Esophagus squamous epithelium (tissue), 5 donors: ENCODE results near the gene NCS1. TPM values are rescaled to one million over a fixed set of nuclear protein-coding genes. Genes with fewer than 3 reads are reported as not detected.

ENCODE experiments used
- DNase-seq: peaks from one replicate; lab custom pipeline; 2025; lab: John Stamatoyannopoulos, UW
- H3K27ac ChIP-seq, 4 donors: fragments of 200-600 bp; sonication (generic); one replicate each; pipeline ENCODE4 v1.5.1; 2016 to 2019; ENCODE audit warnings: mild to moderate bottlenecking in 1 of 4
- H3K27me3 ChIP-seq, 4 donors: fragments of 200-600 bp; sonication (generic); 1 replicate in 3 of 4; 2 replicates in 1 of 4; pipeline versions ENCODE4 v1.5.1 to v1.6.0; 2017 to 2021; ENCODE audit warnings: antibody characterized with exemption in 1 of 4
- H3K36me3 ChIP-seq, 3 donors: fragments of 200-600 bp; sonication (generic); one replicate each; pipeline ENCODE4 v1.5.1; 2016 to 2019
- H3K4me1 ChIP-seq, 3 donors: fragments of 200-600 bp; sonication (generic); one replicate each; pipeline ENCODE4 v1.5.1; 2017 to 2019
- H3K4me3 ChIP-seq, 4 donors: fragments of 200-600 bp; sonication (generic); 1 replicate in 3 of 4; 2 replicates in 1 of 4; pipeline ENCODE4 v1.5.1; 2016 to 2019; ENCODE audit warnings: mild to moderate bottlenecking in 2 of 4, moderate library complexity in 1 of 4
- H3K9me3 ChIP-seq, 3 donors: fragments of 200-600 bp; sonication (generic); one replicate each; pipeline ENCODE4 v1.5.1; 2016 to 2019
- POLR2A ChIP-seq, 4 donors: fragments of 450-650 bp; IDR thresholded peaks; one replicate each; pipeline ENCODE4 v1.6.1; 2017; ENCODE audit warnings: antibody characterized with exemption in 4 of 4, mild to moderate bottlenecking in 4 of 4, moderate library complexity in 3 of 4
- WGBS, 2 donors: methylation state at CpG; one replicate each; pipeline ENCODE4 v1.1.5; 2018; 5-methylcytosine and 5-hydroxymethylcytosine counted together
- intact Hi-C: fragments of 100-400 bp; cut with DNase I; formaldehyde crosslinking; loops from one replicate; pipeline ENCODE4 v1.15.0; 2022
- total RNA-seq, 4 donors: library from RNA; depleted of rRNA; stranded (reverse); fragments of >200 nt; gene quantifications; one replicate each; pipeline ENCODE4 v1.1.0, GENCODE V29; 2016
- TF ChIP-seq, protein P1 (sequence below), 6 experiments: fragments of 450-650 bp in 4 of 6; fragments of 200-600 bp in 2 of 6; sonication (generic) in 2 of 6; IDR thresholded peaks; one replicate each; pipeline ENCODE4 v1.5.1; 2016 to 2019; ENCODE audit warnings: antibody characterized with exemption in 6 of 6, mild to moderate bottlenecking in 4 of 6, moderate library complexity in 4 of 6
- donor health status: DM: yes; HTN: yes; CAD: no.

NCS1 gene
- total RNA-seq, 4 donors from 2014 or later: 9.3 to 31.3 (median 15.2) TPM

DNA sequence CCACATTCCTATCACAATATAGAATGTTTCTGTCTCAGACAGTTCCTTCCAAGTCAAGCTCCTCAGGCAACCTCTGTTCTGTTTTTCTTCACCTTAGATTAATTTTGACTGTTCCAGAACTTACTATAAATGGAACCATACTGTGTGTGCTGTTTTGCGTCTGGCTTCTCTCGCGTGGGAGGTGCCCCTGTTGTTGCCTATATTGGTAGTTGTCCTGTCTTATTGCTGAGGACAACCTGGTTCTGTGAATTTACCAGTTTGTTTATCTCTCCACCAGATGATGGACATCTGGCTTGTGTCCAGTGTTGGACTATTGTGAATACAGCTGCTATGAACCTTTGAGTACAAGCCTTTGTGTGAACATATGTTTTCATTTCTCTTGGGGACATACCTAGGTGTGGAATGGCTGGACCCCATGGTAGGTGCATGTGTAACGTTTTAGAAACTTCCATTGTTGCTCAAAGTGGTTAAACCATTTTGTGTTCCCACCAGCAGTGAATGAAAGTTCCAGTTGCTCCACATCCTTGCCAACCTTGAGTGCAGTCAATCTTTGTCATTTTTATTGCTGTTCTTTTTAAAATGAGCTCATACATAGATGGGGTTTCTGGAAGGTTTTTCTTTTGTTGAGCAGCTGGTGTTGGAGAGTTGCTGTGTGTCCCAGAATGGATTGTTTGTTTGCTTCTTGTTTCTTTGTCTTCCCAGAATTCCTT lies 111.5 kb downstream of the NCS1 start:
- Histone ChIP-seq H3K4me3 (no peak overlapping the region), H3K36me3 (no peaks in the 10 kb centered on the region), H3K27me3 (peaks cover 0 to 49% (median 0%) of the 10 kb centered on the region in 4 donors), H3K4me1 (peaks cover 0 to 24% (median 0%) of the 10 kb centered on the region in 3 donors), H3K27ac (peak overlapping the region in 1 of 4 donors; percentile 58), H3K9me3 (no peaks in the 10 kb centered on the region)
- intact Hi-C loops: no loop called here
- 71 to 74% methylated on average over 4 of the region's 4 CpGs for WGBS, 2 donors
- TF ChIP-seq, protein P1, sequence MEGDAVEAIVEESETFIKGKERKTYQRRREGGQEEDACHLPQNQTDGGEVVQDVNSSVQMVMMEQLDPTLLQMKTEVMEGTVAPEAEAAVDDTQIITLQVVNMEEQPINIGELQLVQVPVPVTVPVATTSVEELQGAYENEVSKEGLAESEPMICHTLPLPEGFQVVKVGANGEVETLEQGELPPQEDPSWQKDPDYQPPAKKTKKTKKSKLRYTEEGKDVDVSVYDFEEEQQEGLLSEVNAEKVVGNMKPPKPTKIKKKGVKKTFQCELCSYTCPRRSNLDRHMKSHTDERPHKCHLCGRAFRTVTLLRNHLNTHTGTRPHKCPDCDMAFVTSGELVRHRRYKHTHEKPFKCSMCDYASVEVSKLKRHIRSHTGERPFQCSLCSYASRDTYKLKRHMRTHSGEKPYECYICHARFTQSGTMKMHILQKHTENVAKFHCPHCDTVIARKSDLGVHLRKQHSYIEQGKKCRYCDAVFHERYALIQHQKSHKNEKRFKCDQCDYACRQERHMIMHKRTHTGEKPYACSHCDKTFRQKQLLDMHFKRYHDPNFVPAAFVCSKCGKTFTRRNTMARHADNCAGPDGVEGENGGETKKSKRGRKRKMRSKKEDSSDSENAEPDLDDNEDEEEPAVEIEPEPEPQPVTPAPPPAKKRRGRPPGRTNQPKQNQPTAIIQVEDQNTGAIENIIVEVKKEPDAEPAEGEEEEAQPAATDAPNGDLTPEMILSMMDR (IDR thresholded peaks at IDR 0.05): no peak
- no peak for TF ChIP-seq POLR2A (IDR thresholded peaks at IDR 0.05)
- DNase-seq: no peak

DNA sequence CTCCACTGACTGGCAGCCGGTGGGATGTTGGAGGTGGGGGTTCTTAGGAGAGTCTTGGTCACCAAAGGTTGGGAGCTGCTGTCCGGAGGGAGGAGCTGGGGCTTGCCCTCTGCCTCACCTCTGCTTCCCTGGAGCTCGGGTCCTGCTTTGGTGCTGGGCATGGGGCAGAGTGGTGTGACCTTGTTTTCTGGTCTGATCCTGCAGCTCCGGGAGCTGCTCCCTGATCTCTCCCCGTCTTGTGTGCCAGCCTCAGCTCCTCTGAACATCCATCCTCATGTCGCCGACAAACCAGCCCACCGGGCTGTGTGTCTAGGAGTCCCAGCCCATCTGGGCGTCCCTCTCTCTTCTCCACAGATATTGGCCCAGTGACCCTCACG lies 112.0 kb downstream of the NCS1 start:
- Histone ChIP-seq H3K4me3 (no peak overlapping the region), H3K27ac (peak overlapping the region in 2 of 4 donors; percentile 20 to 34), H3K36me3 (no peaks in the 10 kb centered on the region), H3K4me1 (peaks cover 0 to 29% (median 4%) of the 10 kb centered on the region in 3 donors), H3K9me3 (no peaks in the 10 kb centered on the region), H3K27me3 (peaks cover 0 to 55% (median 0%) of the 10 kb centered on the region in 4 donors)
- no peak for DNase-seq
- intact Hi-C loops: no loop called here
- WGBS, 2 donors: 58 to 72% methylated on average over 5 to 9 of the region's 10 CpGs
- TF ChIP-seq, protein P1 (IDR thresholded peaks at IDR 0.05): no peak
- no peak for TF ChIP-seq POLR2A (IDR thresholded peaks at IDR 0.05)

DNA sequence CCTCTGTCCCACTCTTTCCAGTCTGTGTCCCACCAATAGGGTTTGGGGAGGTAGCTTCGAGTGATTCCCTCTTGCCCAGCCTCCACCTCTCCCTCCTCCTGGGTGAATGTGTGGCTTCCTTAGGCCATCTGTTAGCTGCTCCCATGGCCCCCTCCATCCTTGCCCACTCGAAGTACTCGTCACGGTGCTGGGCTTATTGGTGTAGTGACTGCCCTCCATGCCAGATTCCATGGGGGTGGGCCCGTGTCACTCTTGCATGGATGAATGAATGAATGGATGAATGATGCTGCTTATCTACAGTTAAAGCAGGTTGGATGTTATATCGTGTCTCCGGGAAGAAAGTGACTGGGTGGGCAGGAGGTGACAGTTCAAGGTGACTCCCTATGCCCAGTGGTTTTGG lies 112.5 kb downstream of the NCS1 start:
- Histone ChIP-seq H3K27me3 (peaks cover 0 to 59% (median 0%) of the 10 kb centered on the region in 4 donors), H3K36me3 (no peaks in the 10 kb centered on the region), H3K4me1 (peaks cover 0 to 34% (median 6%) of the 10 kb centered on the region in 3 donors), H3K4me3 (no peak overlapping the region), H3K27ac (peak overlapping the region in 2 of 4 donors; percentile 20 to 34), H3K9me3 (no peaks in the 10 kb centered on the region)
- intact Hi-C loops: no loop called here
- TF ChIP-seq, protein P1 (IDR thresholded peaks at IDR 0.05): no peak
- no peak for TF ChIP-seq POLR2A (IDR thresholded peaks at IDR 0.05)
- no peak for DNase-seq
- WGBS, 2 donors: 85 to 91% methylated on average over 7 of the region's 7 CpGs

DNA sequence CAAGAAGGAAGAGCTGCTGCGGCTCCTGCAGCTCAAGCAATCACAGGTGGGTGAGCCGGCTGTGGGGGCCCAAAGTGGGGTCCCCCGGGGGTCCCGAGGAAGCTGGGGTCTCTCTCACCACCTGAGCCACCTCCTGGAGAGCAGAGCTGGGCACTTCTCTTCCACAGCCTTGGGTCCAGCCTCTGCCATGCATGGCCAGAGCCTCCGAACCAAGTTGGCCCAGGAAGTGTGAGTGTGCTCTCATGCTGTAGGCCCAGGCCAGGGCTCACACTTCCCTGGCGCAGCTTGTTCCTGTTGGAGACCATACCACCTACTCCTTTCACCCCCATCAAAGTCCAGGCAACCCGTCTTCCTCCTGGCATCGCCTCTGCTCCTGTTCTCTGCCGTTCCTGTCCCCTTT lies 113.1 kb downstream of the NCS1 start:
- intact Hi-C loops: no loop called here
- DNase-seq: no peak
- no peak overlapping the region for H3K4me3 ChIP-seq
- no peaks in the 10 kb centered on the region for H3K9me3 ChIP-seq
- no peak for TF ChIP-seq POLR2A (IDR thresholded peaks at IDR 0.05)
- TF ChIP-seq, protein P1 (IDR thresholded peaks at IDR 0.05): no peak
- peak overlapping the region in 1 of 4 donors; percentile 10 for H3K27ac ChIP-seq
- no peaks in the 10 kb centered on the region for H3K36me3 ChIP-seq
- peaks cover 0 to 38% (median 12%) of the 10 kb centered on the region in 3 donors for H3K4me1 ChIP-seq
- H3K27me3 ChIP-seq: peaks cover 0 to 65% (median 0%) of the 10 kb centered on the region in 4 donors
- 69 to 100% methylated on average over 3 to 8 of the region's 9 CpGs for WGBS, 2 donors

DNA sequence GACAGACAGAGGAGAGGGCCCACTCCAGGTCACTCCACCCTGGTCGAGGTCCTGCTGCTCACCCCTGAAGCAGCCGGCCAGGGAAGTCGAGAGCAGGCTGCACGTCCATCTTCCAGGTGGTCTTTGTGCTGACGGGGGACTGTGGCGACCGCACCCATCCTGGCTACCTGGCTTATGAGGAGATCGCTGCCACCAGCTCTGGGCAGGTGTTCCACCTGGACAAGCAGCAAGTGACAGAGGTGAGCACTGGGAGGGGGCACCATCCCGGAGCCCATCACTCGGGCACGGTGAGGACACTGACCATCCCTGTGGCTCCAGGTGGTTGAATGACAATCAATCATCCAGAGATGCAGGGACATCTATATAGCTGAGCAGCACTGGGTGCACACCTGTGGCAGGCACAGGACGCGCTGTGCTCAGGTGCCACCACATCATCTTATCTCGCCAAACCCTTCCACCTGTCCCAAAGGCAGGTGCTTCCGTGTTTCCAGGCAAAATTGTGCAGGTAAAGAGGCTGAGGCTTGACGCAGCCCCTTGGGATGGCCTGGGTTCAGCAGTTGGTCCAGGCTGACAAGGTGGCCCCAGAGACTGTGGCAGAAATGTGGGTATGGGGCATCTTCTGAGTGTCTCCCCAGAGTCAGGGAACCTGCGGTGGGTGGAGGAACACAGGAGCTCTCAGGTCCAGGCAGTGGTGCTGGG lies 114.0 kb downstream of the NCS1 start:
- H3K4me3 ChIP-seq: no peak overlapping the region
- peak overlapping the region in 3 of 4 donors; percentile 32 to 58 (median 47) for H3K27ac ChIP-seq
- intact Hi-C loops: no loop called here
- peaks cover 0 to 41% (median 12%) of the 10 kb centered on the region in 3 donors for H3K4me1 ChIP-seq
- 60 to 84% methylated on average over 1 to 10 of the region's 17 CpGs for whole genome bisulfite sequencing, 2 donors
- DNase-seq: no peak
- H3K27me3 ChIP-seq: peaks cover 0 to 67% (median 0%) of the 10 kb centered on the region in 4 donors
- TF ChIP-seq, protein P1 (IDR thresholded peaks at IDR 0.05): no peak
- TF ChIP-seq POLR2A (IDR thresholded peaks at IDR 0.05): no peak
- no peaks in the 10 kb centered on the region for H3K36me3 ChIP-seq
- H3K9me3 ChIP-seq: no peaks in the 10 kb centered on the region
